Gastrocnemius medialis (tissue), 4 donors: ENCODE measurements around the gene ITFG2. TPM values are rescaled to one million over a fixed set of nuclear protein-coding genes. Genes with fewer than 3 reads are reported as not detected.

Experiments used
- ATAC-seq, 2 donors: fragments of 150-250 bp; one replicate each; pipeline ENCODE4 v1.9.1; 2016
- DNase-seq, 2 donors: peaks; one replicate each; pipeline ENCODE4 v3.0.0-alpha.2; 2019
- H3K27ac ChIP-seq, 4 donors: fragments of 200-600 bp; sonication (generic); 1 replicate in 1 of 4; 2 replicates in 3 of 4; pipeline ENCODE4 v1.5.1; 2016 to 2018; ENCODE audit warnings: mild to moderate bottlenecking in 2 of 4, moderate library complexity in 1 of 4
- H3K27me3 ChIP-seq, 3 donors: fragments of 200-600 bp; sonication (generic) in 2 of 3; 1 replicate in 1 of 3; 2 replicates in 2 of 3; pipeline versions ENCODE4 v1.5.1 to v1.6.0; 2016 to 2019; ENCODE audit warnings: mild to moderate bottlenecking in 1 of 3, moderate library complexity in 1 of 3
- H3K36me3 ChIP-seq, 2 donors: fragments of 200-600 bp; sonication (generic) in 1 of 2; one replicate each; pipeline ENCODE4 v1.5.1; 2017 to 2018
- H3K4me1 ChIP-seq, 2 donors: fragments of 200-600 bp; sonication (generic) in 1 of 2; one replicate each; pipeline ENCODE4 v1.5.1; 2016 to 2017; ENCODE audit warnings: mild to moderate bottlenecking in 2 of 2
- H3K4me3 ChIP-seq, 4 donors: fragments of 200-600 bp; sonication (generic) in 3 of 4; 1 replicate in 1 of 4; 2 replicates in 3 of 4; pipeline ENCODE4 v1.5.1; 2016 to 2019; ENCODE audit warnings: mild to moderate bottlenecking in 2 of 4
- H3K9me3 ChIP-seq, 3 donors: fragments of 200-600 bp; sonication (generic) in 2 of 3; 1 replicate in 1 of 3; 2 replicates in 2 of 3; pipeline ENCODE4 v1.5.1; 2016 to 2019
- POLR2A ChIP-seq, 2 donors: fragments of 450-650 bp; IDR thresholded peaks; one replicate each; pipeline ENCODE4 v1.6.1; 2017; ENCODE audit warnings: antibody characterized with exemption in 2 of 2, mild to moderate bottlenecking in 2 of 2, moderate library complexity in 2 of 2
- in situ Hi-C, 4 donors: fragments of 200-750 bp; cut with MboI; loops; one replicate each; pipeline versions ENCODE4 v1.15.0 to v1.8.0; 2017; ENCODE audit warnings: low sequenced_read_pairs in 4 of 4
- intact Hi-C: fragments of 100-400 bp; cut with DNase I; formaldehyde crosslinking; loops from one replicate; pipeline ENCODE4 v1.15.1; 2023; ENCODE audit warnings: low total_unique reads
- total RNA-seq, 4 donors: library from RNA; depleted of rRNA; stranded (reverse); fragments of >200 nt; gene quantifications; one replicate each; pipeline versions ENCODE4 v1.1.0 to v1.2.3, GENCODE V29; 2016
- TF ChIP-seq, protein P1 (sequence below), 5 experiments: fragments of 450-650 bp in 3 of 5; fragments of 200-600 bp in 2 of 5; sonication (generic) in 2 of 5; IDR thresholded peaks in 4 of 5; conservative IDR thresholded peaks in 1 of 5; 1 replicate in 4 of 5; 2 replicates in 1 of 5; pipeline ENCODE4 v1.5.1; 2016 to 2019; ENCODE audit warnings: antibody characterized with exemption in 5 of 5, mild to moderate bottlenecking in 3 of 5, moderate library complexity in 3 of 5

The ITFG2 gene
- total RNA-seq, 4 donors from 2014 or later: 5.1 to 7.2 (median 5.9) TPM

DNA sequence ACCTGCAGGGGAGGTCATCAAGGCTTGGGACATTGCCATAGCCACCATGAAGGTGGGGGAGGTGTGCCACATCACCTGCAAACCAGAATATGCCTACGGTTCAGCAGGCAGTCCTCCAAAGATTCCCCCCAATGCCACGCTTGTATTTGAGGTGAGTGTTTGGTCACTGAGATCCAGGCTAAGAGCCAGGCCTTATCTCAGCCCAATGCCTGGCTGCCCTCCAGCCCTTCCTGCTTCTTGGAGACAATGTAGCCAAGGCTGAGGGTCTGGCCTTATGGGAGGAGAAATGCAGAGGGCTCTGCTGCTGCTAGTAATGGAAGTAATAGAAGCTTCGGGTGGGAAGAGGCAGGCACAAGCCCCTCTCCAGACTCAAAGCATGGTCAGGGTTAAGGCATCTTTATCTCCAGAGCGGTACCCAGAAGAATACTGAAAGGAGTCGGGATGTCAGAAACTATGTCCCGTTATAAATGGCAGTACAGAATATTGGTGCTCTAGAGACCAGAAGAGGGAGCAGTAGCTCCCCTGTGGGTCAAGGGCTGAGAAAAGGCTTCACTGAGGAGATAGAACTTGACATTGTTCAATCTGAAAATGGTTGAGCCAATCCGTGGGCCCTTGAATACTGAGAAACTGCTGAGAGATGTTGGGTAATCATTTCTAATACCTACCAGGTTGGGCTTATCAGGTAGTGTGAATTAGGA, 14.6 kb upstream of the ITFG2 start:
- Histone ChIP-seq H3K9me3 (no peaks in the 10 kb centered on the region), H3K27ac (peak overlapping the region in 1 of 4 donors; percentile 39)

DNA sequence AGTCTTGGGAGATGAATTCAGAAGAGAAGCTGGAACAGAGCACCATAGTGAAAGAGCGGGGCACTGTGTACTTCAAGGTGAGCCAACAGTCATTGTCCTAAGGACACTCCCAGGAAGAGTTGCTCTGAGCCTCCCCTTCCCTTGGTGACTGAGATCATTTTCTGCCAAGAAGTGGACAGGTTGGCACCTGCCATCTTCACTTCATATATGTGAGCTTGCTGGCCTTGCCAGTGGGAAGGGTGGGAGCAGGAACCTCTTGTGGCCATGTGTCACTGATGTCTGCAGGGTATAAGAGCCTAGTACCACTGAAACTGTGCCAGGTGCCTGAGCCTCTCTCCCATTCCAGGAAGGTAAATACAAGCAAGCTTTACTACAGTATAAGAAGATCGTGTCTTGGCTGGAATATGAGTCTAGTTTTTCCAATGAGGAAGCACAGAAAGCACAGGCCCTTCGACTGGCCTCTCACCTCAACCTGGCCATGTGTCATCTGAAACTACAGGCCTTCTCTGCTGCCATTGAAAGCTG, 12.4 kb upstream of the ITFG2 start:
- Histone ChIP-seq H3K4me3 (no peak overlapping the region), H3K27ac (no peak overlapping the region), H3K27me3 (no peaks in the 10 kb centered on the region), H3K4me1 (peaks cover 22 to 27% of the 10 kb centered on the region in 2 donors), H3K9me3 (no peaks in the 10 kb centered on the region), H3K36me3 (peaks cover 0 to 81% of the 10 kb centered on the region in 2 donors)
- intact Hi-C loops: no loop called here
- no peak for DNase-seq
- TF ChIP-seq POLR2A (IDR thresholded peaks at IDR 0.05): no peak
- TF ChIP-seq, protein P1, sequence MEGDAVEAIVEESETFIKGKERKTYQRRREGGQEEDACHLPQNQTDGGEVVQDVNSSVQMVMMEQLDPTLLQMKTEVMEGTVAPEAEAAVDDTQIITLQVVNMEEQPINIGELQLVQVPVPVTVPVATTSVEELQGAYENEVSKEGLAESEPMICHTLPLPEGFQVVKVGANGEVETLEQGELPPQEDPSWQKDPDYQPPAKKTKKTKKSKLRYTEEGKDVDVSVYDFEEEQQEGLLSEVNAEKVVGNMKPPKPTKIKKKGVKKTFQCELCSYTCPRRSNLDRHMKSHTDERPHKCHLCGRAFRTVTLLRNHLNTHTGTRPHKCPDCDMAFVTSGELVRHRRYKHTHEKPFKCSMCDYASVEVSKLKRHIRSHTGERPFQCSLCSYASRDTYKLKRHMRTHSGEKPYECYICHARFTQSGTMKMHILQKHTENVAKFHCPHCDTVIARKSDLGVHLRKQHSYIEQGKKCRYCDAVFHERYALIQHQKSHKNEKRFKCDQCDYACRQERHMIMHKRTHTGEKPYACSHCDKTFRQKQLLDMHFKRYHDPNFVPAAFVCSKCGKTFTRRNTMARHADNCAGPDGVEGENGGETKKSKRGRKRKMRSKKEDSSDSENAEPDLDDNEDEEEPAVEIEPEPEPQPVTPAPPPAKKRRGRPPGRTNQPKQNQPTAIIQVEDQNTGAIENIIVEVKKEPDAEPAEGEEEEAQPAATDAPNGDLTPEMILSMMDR (IDR thresholded peaks at IDR 0.05 in 4 of 5, conservative IDR thresholded peaks at IDR 0.05 in 1 of 5): no peak
- in situ Hi-C loops: no loop called here
- no peak for ATAC-seq

More for the DNA sequence above, 14.6 kb upstream of the ITFG2 start:
- no peaks in the 10 kb centered on the region for H3K27me3 ChIP-seq
- no peak overlapping the region for H3K4me3 ChIP-seq
- no peak for DNase-seq
- peaks cover 22 to 27% of the 10 kb centered on the region in 2 donors for H3K4me1 ChIP-seq
- in situ Hi-C loops (loop anchor here in 1 of 4 donors (25.0 kb wide), 1 partner anchor 1161 kb away; the partner anchor contains the start of gene WNT5B), intact Hi-C loops (loop anchor here (10.0 kb wide), 2 partner anchors 457 to 1077 kb away; partner anchors contain the start of gene PARP11)
- H3K36me3 ChIP-seq: peaks cover 0 to 59% of the 10 kb centered on the region in 2 donors
- no peak for ATAC-seq
- TF ChIP-seq, protein P1 (IDR thresholded peaks at IDR 0.05 in 4 of 5, conservative IDR thresholded peaks at IDR 0.05 in 1 of 5): no peak
- TF ChIP-seq POLR2A (IDR thresholded peaks at IDR 0.05): no peak

DNA sequence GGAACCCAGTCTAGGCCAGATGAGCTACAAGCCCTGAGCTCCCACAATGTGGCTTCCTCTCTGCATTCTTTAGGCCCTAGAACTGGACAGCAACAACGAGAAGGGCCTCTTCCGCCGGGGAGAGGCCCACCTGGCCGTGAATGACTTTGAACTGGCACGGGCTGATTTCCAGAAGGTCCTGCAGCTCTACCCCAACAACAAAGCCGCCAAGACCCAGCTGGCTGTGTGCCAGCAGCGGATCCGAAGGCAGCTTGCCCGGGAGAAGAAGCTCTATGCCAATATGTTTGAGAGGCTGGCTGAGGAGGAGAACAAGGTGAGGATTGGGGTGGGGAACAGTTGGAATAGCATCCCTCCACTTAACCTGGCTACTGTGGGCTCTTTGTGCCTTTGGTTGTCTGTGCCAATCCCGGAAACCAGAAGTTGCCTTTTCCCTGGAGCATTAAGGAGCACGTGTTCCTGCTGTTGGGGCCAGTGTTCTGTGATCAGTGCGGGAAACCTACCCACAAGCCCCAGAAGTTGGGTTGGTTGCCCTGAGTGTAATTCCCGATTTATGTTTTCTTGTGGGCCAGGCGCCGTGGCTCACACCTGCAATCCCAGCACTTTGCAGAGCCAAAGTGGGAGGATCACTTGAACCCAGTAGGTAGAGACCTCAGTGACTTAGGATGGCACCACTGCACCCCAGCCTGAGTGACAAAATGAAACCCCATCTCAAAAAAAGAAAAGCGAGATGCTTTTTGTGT, 11.3 kb upstream of the ITFG2 start:
- DNase-seq (no peak), ATAC-seq (no peak)
- Histone ChIP-seq H3K27me3 (no peaks in the 10 kb centered on the region), H3K27ac (no peak overlapping the region), H3K36me3 (peaks cover 0 to 91% of the 10 kb centered on the region in 2 donors), H3K4me1 (peaks cover 18 to 24% of the 10 kb centered on the region in 2 donors), H3K4me3 (no peak overlapping the region), H3K9me3 (no peaks in the 10 kb centered on the region)
- intact Hi-C loops (no loop called here), in situ Hi-C loops (no loop called here)
- no peak for TF ChIP-seq POLR2A (IDR thresholded peaks at IDR 0.05)
- TF ChIP-seq, protein P1 (IDR thresholded peaks at IDR 0.05 in 4 of 5, conservative IDR thresholded peaks at IDR 0.05 in 1 of 5): no peak

DNA sequence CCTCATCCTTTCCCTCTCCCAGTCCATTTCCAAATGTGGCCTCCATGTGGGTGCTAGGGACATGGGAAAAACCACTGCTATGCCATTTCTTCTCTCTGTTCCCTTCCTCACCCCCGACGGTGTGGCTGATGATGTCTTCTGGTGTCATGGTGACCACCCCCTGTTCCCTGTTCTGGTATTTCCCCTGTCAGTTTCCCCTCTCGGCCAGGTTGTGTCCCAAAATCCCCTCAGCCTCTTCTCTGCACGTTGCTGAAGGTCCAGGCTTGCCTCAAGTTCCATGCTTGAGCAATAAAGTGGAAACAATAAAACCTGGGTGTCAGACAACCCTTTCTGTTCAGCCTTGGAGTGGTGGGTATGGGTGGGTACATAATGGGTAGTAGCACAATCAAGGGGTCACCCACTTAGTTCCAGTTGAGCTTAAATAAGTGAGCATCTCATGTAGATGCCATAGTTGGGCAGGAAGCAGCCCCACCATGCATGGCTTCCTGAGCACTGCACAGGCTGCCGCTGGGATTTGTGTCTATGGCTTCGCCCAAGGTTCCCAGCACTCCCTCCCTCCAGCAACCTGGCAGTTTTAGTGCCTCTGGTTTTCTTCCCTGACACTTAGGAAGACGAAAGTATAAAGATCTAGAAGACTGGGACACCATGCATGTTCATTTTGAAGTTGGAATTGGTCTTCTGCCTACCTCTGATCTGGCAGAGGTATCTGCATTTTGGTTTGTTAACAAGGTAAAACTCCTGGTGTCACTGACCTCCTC, 8.7 kb upstream of the ITFG2 start:
- no peak overlapping the region for H3K4me3 ChIP-seq
- H3K4me1 ChIP-seq: peaks cover 6% of the 10 kb centered on the region in 2 donors
- H3K27ac ChIP-seq: peak overlapping the region in 1 of 4 donors; percentile 4
- DNase-seq (no peak), ATAC-seq (no peak)
- peaks cover 0 to 73% of the 10 kb centered on the region in 2 donors for H3K36me3 ChIP-seq
- TF ChIP-seq POLR2A (IDR thresholded peaks at IDR 0.05): no peak
- TF ChIP-seq, protein P1 (IDR thresholded peaks at IDR 0.05 in 4 of 5, conservative IDR thresholded peaks at IDR 0.05 in 1 of 5): no peak
- intact Hi-C loops (no loop called here), in situ Hi-C loops (no loop called here)
- no peaks in the 10 kb centered on the region for H3K9me3 ChIP-seq
- no peaks in the 10 kb centered on the region for H3K27me3 ChIP-seq
